Sigmoid colon (tissue), 7 donors: Measurements from ENCODE around the gene FEZF1. TPM values are rescaled to one million over a fixed set of nuclear protein-coding genes. Genes with fewer than 3 reads are reported as not detected.

Experiments used
- DNase-seq: peaks from one replicate; pipeline ENCODE4 v3.0.0-alpha.2; 2019
- H3K27ac ChIP-seq, 4 donors: fragments of 200-600 bp; sonication (generic); one replicate each; pipeline ENCODE4 v1.5.1; 2016 to 2019; ENCODE audit warnings: mild to moderate bottlenecking in 1 of 4
- H3K27me3 ChIP-seq, 3 donors: fragments of 200-600 bp; sonication (generic); one replicate each; pipeline ENCODE4 v1.5.1; 2019; ENCODE audit warnings: mild to moderate bottlenecking in 1 of 3
- H3K36me3 ChIP-seq, 4 donors: fragments of 200-600 bp; sonication (generic); one replicate each; pipeline ENCODE4 v1.5.1; 2016 to 2019
- H3K4me1 ChIP-seq, 4 donors: fragments of 200-600 bp; sonication (generic); one replicate each; pipeline ENCODE4 v1.5.1; 2017 to 2019
- H3K4me3 ChIP-seq, 4 donors: fragments of 200-600 bp; sonication (generic); one replicate each; pipeline ENCODE4 v1.5.1; 2017 to 2019; ENCODE audit warnings: mild to moderate bottlenecking in 2 of 4, moderate library complexity in 1 of 4
- H3K9me3 ChIP-seq, 4 donors: fragments of 200-600 bp in 3 of 4; sonication (generic) in 3 of 4; one replicate each; pipeline versions ENCODE4 v1.5.1 to v1.6.1; 2013 to 2019
- EP300 ChIP-seq, 4 donors: sonication (generic); formaldehyde crosslinking; IDR thresholded peaks; one replicate each; pipeline ENCODE4 v1.6.1; 2017; ENCODE audit warnings: antibody characterized with exemption in 4 of 4
- POLR2A ChIP-seq, 2 donors: fragments of 450-650 bp; IDR thresholded peaks; one replicate each; pipeline ENCODE4 v1.6.1; 2016; ENCODE audit warnings: antibody characterized with exemption in 2 of 2, mild to moderate bottlenecking in 2 of 2, moderate library complexity in 2 of 2
- POLR2AphosphoS5 ChIP-seq, 4 donors: sonication (generic); formaldehyde crosslinking; IDR thresholded peaks; one replicate each; pipeline ENCODE4 v1.6.1; 2017; ENCODE audit warnings: antibody characterized with exemption in 4 of 4
- WGBS, 2 donors: extraction: QIAGEN DNeasy Blood & Tissue Kit; methylation state at CpG; one replicate each; pipeline ENCODE4 v1.1.7; 2013; 5-methylcytosine and 5-hydroxymethylcytosine counted together
- intact Hi-C: fragments of 100-400 bp; cut with DNase I; formaldehyde crosslinking; loops from one replicate; pipeline ENCODE4 v1.15.1; 2023
- polyA plus RNA-seq, 3 donors: library from polyadenylated mRNA; stranded (reverse); fragments of 200-250 nt; gene quantifications; one replicate each; pipeline ENCODE4 v1.2.3, GENCODE V29; 2013
- total RNA-seq, 4 donors: library from RNA; depleted of rRNA; stranded (reverse); fragments of >200 nt; gene quantifications; one replicate each; pipeline ENCODE4 v1.1.0, GENCODE V29; 2016
- TF ChIP-seq, protein P1 (sequence below), 4 experiments: fragments of 450-650 bp in 3 of 4; fragments of 200-600 bp in 1 of 4; IDR thresholded peaks; one replicate each; pipeline ENCODE4 v1.5.1; 2016 to 2019; ENCODE audit warnings: antibody characterized with exemption in 4 of 4, mild to moderate bottlenecking in 3 of 4, moderate library complexity in 2 of 4
- donor health status: healthy with polysubstance abuse.
- donor health status: Bipolar disorder and iron deficiency.
- donor health status: healthy.

Gene FEZF1
- total and polyA plus RNA-seq, 7 donors = not detected

DNA sequence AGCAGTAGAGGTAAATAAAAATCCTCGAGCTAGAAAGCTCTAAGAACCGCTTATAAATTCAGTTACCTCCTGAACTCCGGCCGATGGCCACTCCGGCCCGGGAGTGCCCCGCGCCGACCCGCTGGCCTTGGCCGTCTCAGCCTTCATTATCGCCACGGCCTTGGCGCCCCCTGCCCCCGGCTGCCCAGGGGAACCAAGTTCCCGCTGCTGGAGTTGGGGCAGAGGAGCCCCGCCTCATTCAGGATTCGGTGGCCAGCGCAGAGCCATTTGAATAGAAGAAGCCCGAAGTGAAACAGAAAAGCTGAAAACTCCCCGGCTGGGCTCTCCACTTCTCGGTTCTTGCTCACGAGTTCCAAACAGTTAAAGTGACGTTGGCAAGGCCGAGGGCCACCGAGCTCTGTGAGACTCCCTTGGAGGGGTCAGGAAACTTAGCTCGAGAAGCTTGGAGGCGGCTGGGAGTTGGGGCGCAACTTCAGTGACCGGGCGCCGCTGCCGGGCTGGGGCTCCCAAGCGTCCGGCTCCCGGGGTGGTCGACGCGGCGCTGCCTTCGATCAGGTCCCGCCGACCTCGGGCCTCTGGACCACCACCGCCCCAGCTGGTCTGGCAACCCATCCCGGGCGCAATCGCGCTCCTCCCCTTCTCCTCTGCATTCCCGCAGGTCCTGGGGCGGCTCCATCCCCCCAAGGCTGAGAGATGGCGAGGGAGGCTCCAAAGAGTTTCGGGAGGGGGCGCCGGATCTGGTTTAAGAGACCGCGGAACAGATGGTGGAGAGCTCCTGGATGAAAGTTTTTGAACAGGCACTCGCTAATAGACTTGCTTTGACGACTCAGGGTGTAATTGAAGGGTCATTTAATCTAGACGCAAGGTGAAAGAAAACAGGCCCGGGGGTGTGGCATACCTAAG lies 5.8 kb upstream of the FEZF1 start:
- intact Hi-C loops = no loop called here
- H3K27me3 ChIP-seq = peaks cover 49 to 100% (median 97%) of the 10 kb centered on the region in 3 donors
- no peak for DNase-seq
- H3K36me3 ChIP-seq = no peaks in the 10 kb centered on the region
- peak overlapping the region; percentile 5 to 42 (median 30) for H3K4me3 ChIP-seq
- H3K9me3 ChIP-seq = no peaks in the 10 kb centered on the region
- no peak overlapping the region for H3K27ac ChIP-seq
- 2 to 3% methylated on average over 61 of the region's 61 CpGs for WGBS, 2 donors
- H3K4me1 ChIP-seq = peaks cover 0 to 39% (median 35%) of the 10 kb centered on the region in 4 donors
- TF ChIP-seq, protein P1, sequence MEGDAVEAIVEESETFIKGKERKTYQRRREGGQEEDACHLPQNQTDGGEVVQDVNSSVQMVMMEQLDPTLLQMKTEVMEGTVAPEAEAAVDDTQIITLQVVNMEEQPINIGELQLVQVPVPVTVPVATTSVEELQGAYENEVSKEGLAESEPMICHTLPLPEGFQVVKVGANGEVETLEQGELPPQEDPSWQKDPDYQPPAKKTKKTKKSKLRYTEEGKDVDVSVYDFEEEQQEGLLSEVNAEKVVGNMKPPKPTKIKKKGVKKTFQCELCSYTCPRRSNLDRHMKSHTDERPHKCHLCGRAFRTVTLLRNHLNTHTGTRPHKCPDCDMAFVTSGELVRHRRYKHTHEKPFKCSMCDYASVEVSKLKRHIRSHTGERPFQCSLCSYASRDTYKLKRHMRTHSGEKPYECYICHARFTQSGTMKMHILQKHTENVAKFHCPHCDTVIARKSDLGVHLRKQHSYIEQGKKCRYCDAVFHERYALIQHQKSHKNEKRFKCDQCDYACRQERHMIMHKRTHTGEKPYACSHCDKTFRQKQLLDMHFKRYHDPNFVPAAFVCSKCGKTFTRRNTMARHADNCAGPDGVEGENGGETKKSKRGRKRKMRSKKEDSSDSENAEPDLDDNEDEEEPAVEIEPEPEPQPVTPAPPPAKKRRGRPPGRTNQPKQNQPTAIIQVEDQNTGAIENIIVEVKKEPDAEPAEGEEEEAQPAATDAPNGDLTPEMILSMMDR (IDR thresholded peaks at IDR 0.05) = no peak
- TF ChIP-seq EP300 (IDR thresholded peaks at IDR 0.05) (no peak), POLR2A (IDR thresholded peaks at IDR 0.05) (no peak), POLR2AphosphoS5 (IDR thresholded peaks at IDR 0.05) (no peak)

DNA sequence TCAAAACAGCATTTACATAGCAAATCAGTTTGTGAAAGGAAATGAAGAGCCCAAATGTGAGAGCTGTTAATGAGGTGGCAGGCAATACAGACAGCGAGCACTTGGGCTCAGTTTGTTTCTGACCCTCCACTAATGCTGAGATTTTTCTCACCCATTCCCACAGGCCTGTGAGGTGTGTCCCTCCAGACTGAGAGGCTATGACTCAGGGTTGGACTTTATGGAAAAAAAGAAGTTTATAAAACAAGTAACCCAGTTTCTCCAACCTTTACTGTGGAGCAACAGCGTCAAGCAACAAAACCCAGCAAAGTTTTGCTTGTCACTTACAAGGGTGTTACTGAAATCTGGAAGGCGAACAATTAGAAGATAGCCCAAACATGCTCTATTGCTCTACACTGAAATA lies 4.9 kb upstream of the FEZF1 start:
- Histone ChIP-seq H3K27ac (no peak overlapping the region), H3K9me3 (no peaks in the 10 kb centered on the region), H3K4me3 (no peak overlapping the region), H3K36me3 (no peaks in the 10 kb centered on the region), H3K27me3 (peaks cover 59 to 100% (median 97%) of the 10 kb centered on the region in 3 donors), H3K4me1 (peaks cover 0 to 48% (median 45%) of the 10 kb centered on the region in 4 donors)
- DNase-seq = no peak
- intact Hi-C loops = no loop called here
- 24 to 28% methylated on average over 3 of the region's 3 CpGs for WGBS, 2 donors
- no peak for TF ChIP-seq POLR2A (IDR thresholded peaks at IDR 0.05)
- no peak for TF ChIP-seq POLR2AphosphoS5 (IDR thresholded peaks at IDR 0.05)
- TF ChIP-seq EP300 (IDR thresholded peaks at IDR 0.05) = no peak
- TF ChIP-seq, protein P1 (IDR thresholded peaks at IDR 0.05) = no peak

DNA sequence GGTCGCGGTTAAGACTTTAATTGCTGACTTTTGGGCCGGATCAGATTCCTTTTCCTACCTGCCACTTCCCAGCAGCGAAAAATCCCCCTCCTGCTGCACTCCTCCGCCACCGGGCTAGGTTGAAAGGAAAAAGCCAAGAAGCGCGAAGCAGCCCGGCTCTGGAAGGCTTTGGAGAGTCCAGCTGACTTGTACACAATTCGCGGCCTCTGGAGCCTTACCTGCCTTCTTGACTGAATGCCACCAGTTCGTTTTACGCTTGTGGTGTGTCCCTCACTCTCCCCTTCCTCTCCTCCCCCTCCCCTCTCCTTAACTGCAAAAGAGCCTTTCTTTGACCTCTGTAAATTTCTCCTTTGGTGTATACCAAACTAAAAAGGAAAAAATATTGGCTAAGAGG lies 2.7 kb upstream of the FEZF1 start:
- Histone ChIP-seq H3K4me3 (no peak overlapping the region), H3K27ac (no peak overlapping the region), H3K9me3 (no peaks in the 10 kb centered on the region), H3K27me3 (peaks cover 66 to 100% (median 96%) of the 10 kb centered on the region in 3 donors), H3K4me1 (peaks cover 0 to 58% (median 54%) of the 10 kb centered on the region in 4 donors), H3K36me3 (no peaks in the 10 kb centered on the region)
- TF ChIP-seq POLR2AphosphoS5 (IDR thresholded peaks at IDR 0.05) (no peak), EP300 (IDR thresholded peaks at IDR 0.05) (no peak), POLR2A (IDR thresholded peaks at IDR 0.05) (no peak)
- TF ChIP-seq, protein P1 (IDR thresholded peaks at IDR 0.05) = no peak
- DNase-seq = no peak
- intact Hi-C loops = no loop called here
- WGBS, 2 donors = 12 to 13% methylated on average over 13 of the region's 13 CpGs

DNA sequence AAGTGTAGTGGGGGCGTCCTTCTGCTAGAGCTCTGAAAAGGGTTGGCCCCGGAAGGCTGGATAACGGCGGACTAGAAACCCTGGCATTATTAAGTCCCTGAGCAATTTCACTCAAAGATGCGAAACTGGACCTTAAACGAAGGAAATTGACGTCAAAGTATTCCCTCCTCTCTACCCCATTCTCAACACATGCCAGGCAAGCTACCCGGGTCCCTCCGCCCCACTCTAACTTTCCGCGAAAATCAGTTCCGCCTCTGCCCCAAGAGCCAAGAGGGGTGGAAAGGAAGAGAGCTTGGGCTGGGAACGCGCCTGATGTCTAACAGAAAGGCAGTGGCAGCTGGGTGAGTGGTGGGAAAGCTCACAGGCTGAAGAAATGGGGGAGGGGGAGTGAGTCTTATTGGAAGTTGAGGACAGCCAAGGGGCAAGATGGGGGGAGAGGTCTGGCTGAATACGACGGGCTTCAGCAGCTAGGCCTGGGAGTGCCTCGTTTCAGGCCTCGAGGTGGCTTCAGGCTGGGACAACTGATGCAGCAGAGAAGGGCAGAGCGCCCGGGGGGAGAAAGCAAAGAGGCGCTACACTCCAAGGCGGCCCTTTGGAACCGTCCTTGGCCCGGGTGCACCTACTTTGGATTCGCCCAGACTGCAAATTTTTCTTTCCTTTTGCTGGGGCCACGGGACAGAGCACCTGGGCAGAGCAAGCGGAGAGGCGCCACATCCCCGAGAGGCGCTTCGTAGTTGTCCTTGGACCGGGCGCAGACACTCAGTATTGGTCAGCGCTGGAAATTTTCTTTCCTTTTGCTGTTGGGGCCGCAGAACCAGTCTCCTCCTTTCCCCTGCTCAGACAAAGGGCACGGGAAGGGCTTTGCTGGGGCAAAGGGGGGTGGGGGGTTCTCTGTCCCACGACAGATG lies 2.0 kb upstream of the FEZF1 start:
- DNase-seq = no peak
- H3K4me3 ChIP-seq = peak overlapping the region in 1 of 4 donors; percentile 20
- H3K9me3 ChIP-seq = no peaks in the 10 kb centered on the region
- WGBS, 2 donors = 10 to 11% methylated on average over 37 of the region's 37 CpGs
- TF ChIP-seq POLR2AphosphoS5 (IDR thresholded peaks at IDR 0.05) (no peak), EP300 (IDR thresholded peaks at IDR 0.05) (no peak), POLR2A (IDR thresholded peaks at IDR 0.05) (no peak)
- TF ChIP-seq, protein P1 (IDR thresholded peaks at IDR 0.05) = no peak
- intact Hi-C loops = no loop called here
- no peaks in the 10 kb centered on the region for H3K36me3 ChIP-seq
- no peak overlapping the region for H3K27ac ChIP-seq
- peaks cover 0 to 59% (median 50%) of the 10 kb centered on the region in 4 donors for H3K4me1 ChIP-seq
- peaks cover 68 to 100% (median 97%) of the 10 kb centered on the region in 3 donors for H3K27me3 ChIP-seq
